Transverse colon (tissue), 4 donors: Measurements from ENCODE around the gene SPATA45.

Experiments used
- EP300 ChIP-seq: sonication (generic); formaldehyde crosslinking; IDR thresholded peaks from one replicate; pipeline ENCODE4 v1.6.1; 2017; ENCODE audit warnings: antibody characterized with exemption, low read depth
- POLR2A ChIP-seq: fragments of 450-650 bp; IDR thresholded peaks from one replicate; pipeline ENCODE4 v1.6.1; 2016; ENCODE audit warnings: antibody characterized with exemption, mild to moderate bottlenecking, moderate library complexity
- POLR2AphosphoS5 ChIP-seq, 3 donors: sonication (generic); formaldehyde crosslinking; IDR thresholded peaks; one replicate each; pipeline ENCODE4 v1.6.1; 2016; ENCODE audit warnings: antibody characterized with exemption in 3 of 3
- TF ChIP-seq, protein P1 (sequence below), 5 experiments: fragments of 200-600 bp in 3 of 5; fragments of 450-650 bp in 2 of 5; sonication (generic) in 3 of 5; IDR thresholded peaks; 1 replicate in 2 of 5; 2 replicates in 3 of 5; pipeline ENCODE4 v1.5.1; 2016 to 2017; ENCODE audit warnings: antibody characterized with exemption in 5 of 5, inconsistent platforms in 3 of 5, mild to moderate bottlenecking in 2 of 5, moderate library complexity in 1 of 5

DNA sequence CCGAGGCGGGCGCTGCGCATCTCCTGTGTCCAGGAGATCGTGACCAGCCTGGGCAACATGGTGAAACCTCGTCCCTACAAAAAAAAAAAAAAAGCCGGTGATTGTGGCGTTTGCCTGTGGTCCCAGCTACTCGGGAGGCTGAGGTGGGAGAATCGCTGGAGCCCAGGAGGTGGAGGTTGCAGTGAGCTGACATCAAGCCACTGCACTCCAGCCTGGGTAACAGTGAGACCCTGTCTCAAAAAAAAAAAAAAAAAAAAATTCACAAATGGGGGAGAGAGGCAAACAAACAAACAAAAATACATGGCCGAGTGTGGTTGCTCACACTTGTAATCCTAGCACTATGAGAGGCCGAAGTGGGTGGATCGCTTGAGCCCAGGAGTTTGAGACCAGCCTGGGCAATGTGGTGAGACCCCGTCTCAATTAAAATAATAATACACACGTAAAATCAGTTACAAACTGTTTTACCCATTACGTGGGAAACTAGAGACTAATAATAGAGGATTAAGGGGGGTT lies 55.0 kb downstream of the SPATA45 start:
- TF ChIP-seq, protein P1, sequence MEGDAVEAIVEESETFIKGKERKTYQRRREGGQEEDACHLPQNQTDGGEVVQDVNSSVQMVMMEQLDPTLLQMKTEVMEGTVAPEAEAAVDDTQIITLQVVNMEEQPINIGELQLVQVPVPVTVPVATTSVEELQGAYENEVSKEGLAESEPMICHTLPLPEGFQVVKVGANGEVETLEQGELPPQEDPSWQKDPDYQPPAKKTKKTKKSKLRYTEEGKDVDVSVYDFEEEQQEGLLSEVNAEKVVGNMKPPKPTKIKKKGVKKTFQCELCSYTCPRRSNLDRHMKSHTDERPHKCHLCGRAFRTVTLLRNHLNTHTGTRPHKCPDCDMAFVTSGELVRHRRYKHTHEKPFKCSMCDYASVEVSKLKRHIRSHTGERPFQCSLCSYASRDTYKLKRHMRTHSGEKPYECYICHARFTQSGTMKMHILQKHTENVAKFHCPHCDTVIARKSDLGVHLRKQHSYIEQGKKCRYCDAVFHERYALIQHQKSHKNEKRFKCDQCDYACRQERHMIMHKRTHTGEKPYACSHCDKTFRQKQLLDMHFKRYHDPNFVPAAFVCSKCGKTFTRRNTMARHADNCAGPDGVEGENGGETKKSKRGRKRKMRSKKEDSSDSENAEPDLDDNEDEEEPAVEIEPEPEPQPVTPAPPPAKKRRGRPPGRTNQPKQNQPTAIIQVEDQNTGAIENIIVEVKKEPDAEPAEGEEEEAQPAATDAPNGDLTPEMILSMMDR (IDR thresholded peaks at IDR 0.05): no peak
- TF ChIP-seq POLR2AphosphoS5 (IDR thresholded peaks at IDR 0.05) (no peak), POLR2A (no peak), EP300 (no peak)
